BLaER1 treated with 17β-estradiol and CSF1 and Interleukin-3, amounts not matched to agents 10 nM and 100 nM (cell line): ENCODE data around the gene PCMT1.

Source experiments
- H3K27ac ChIP-seq, 11 experiments: shearing (Covaris generic); formaldehyde crosslinking; 2 replicates each; pipeline ENCODE4 v1.8.1; 2022
- H3K27me3 ChIP-seq, 11 experiments: shearing (Covaris generic); formaldehyde crosslinking; 2 replicates each; pipeline ENCODE4 v1.8.1; 2022
- H3K36me3 ChIP-seq, 11 experiments: shearing (Covaris generic); formaldehyde crosslinking; 2 replicates each; pipeline ENCODE4 v1.8.1; 2022
- H3K4me1 ChIP-seq, 10 experiments: shearing (Covaris generic); formaldehyde crosslinking; 2 replicates each; pipeline ENCODE4 v1.8.1; 2022
- H3K4me2 ChIP-seq, 11 experiments: shearing (Covaris generic); formaldehyde crosslinking; 2 replicates each; pipeline ENCODE4 v1.8.1; 2022
- H3K4me3 ChIP-seq, 10 experiments: shearing (Covaris generic); formaldehyde crosslinking; 2 replicates each; pipeline ENCODE4 v1.8.1; 2022
- H3K9ac ChIP-seq, 11 experiments: shearing (Covaris generic); formaldehyde crosslinking; 2 replicates each; pipeline ENCODE4 v1.8.1; 2022
- H3K9me3 ChIP-seq, 11 experiments: shearing (Covaris generic); formaldehyde crosslinking; replicated peaks in 1 of 11; 2 replicates each; pipeline ENCODE4 v1.8.1; 2022
- H4K20me1 ChIP-seq, 11 experiments: shearing (Covaris generic); formaldehyde crosslinking; 2 replicates each; pipeline ENCODE4 v1.8.1; 2022
- Cebpa-rat ChIP-seq, 11 experiments: shearing (Covaris generic); IDR thresholded peaks; 2 replicates each; pipeline ENCODE4 v1.8.1; 2022

The PCMT1 gene

DNA sequence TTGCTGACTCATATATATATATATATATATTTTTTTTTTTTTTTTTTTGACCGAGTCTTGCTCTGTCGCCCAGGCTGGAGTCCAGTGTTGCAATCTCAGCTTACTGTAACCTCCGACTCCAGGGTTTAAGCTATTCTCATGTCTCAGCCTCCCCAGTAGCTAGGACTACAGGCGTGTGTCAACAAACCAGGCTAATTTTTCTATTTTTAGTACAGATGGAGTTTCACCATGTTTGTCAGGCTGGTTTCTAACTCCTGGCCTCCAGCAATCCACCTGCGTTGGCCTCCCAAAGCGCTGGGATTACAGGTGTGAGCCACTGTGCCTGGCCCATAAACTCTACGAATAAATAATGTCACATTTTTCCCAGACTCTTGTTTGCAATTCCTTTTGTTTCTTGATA is 109.8 kb downstream of the PCMT1 start:
- Histone ChIP-seq H3K27ac (no peak overlapping the region), H3K4me1 (peaks cover 25 to 46% (median 31%) of the 10 kb centered on the region in 10 experiments), H3K4me3 (no peak overlapping the region), H3K27me3 (peaks cover 0 to 3% (median 0%) of the 10 kb centered on the region in 11 experiments; a peak in 1 of 22 replicates), H3K9me3 (no peaks in the 10 kb centered on the region), H4K20me1 (peaks cover 0 to 23% (median 0%) of the 10 kb centered on the region in 11 experiments; a peak in 7 of 22 replicates), H3K36me3 (no peaks in the 10 kb centered on the region), H3K9ac (no peak overlapping the region), H3K4me2 (peak overlapping the region in 2 of 11 experiments; percentile 5 to 35; a peak in 2 of 22 replicates)
- TF ChIP-seq Cebpa-rat (IDR thresholded peaks at IDR 0.05) = no peak

DNA sequence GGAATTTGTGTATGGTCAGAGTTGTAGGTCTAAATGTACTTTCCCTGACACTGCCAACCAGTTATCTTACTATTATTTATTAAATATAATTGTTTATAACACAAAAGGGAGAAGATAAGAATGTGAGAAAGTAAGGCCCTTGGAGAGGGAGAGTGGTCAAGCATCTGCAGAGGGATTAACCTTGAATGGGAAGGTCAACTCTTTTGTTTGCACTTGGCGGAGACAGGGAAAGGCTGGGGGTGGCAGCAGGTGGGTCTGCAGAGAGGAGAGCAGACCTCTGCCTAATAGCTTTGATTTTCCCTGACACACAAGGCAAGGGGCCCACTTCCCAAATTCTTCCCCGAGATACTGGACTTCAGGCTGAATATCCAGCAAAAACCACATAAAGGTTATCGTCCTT is 110.4 kb downstream of the PCMT1 start:
- no peak overlapping the region for H3K4me3 ChIP-seq
- peaks cover 0 to 23% (median 0%) of the 10 kb centered on the region in 11 experiments; a peak in 7 of 22 replicates for H4K20me1 ChIP-seq
- H3K27me3 ChIP-seq = peaks cover 0 to 2% (median 0%) of the 10 kb centered on the region in 11 experiments; a peak in 1 of 22 replicates
- TF ChIP-seq Cebpa-rat (IDR thresholded peaks at IDR 0.05) = no peak
- no peak overlapping the region for H3K9ac ChIP-seq
- H3K36me3 ChIP-seq = no peaks in the 10 kb centered on the region
- no peak overlapping the region for H3K27ac ChIP-seq
- H3K9me3 ChIP-seq = no peaks in the 10 kb centered on the region
- peaks cover 25 to 43% (median 31%) of the 10 kb centered on the region in 10 experiments for H3K4me1 ChIP-seq
- no peak overlapping the region for H3K4me2 ChIP-seq

DNA sequence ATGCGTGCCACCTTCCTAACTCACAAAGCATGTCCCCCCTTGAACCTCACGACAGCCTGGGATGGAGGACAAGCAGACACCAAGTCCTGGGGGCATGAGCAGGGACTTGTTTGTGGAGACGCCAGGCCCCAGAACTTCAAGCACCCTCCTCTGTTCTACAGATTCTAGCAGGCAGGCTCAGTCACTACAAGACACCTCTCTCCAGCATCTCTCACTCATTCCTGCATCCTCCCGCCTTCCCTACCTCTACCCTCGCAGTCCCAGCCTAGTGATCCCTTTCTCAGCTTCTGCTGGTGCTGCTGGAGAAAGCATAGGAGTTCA is 110.9 kb downstream of the PCMT1 start:
- no peaks in the 10 kb centered on the region; a peak in 1 of 22 replicates for H3K27me3 ChIP-seq
- no peak for TF ChIP-seq Cebpa-rat (IDR thresholded peaks at IDR 0.05)
- H3K4me3 ChIP-seq = no peak overlapping the region
- no peak overlapping the region for H3K27ac ChIP-seq
- no peaks in the 10 kb centered on the region for H3K36me3 ChIP-seq
- H4K20me1 ChIP-seq = peaks cover 0 to 23% (median 0%) of the 10 kb centered on the region in 11 experiments; a peak in 7 of 22 replicates
- H3K4me2 ChIP-seq = peak overlapping the region in 9 of 11 experiments; percentile 92 to 99 (median 97); a peak in 7 of 22 replicates
- H3K9me3 ChIP-seq = no peaks in the 10 kb centered on the region
- peaks cover 21 to 37% (median 29%) of the 10 kb centered on the region in 10 experiments for H3K4me1 ChIP-seq
- no peak overlapping the region for H3K9ac ChIP-seq
